SU-DHL-6 (cell line): ENCODE measurements around the gene RIIAD1.

Experiments used
- CTCF ChIP-seq: fragments of 200-600 bp; sonication (generic); IDR thresholded peaks from one replicate; pipeline ENCODE4 v1.5.1; 2017; ENCODE audit warnings: antibody characterized with exemption, mild to moderate bottlenecking, low read length, moderate library complexity; ENCODE audit not compliant: insufficient read depth, poor library complexity, severe bottlenecking
- EZH2phosphoT487 ChIP-seq: fragments of 200-600 bp; sonication (generic), shearing (Covaris generic); conservative IDR thresholded peaks from 2 replicates; pipeline ENCODE4 v1.6.1; 2018; ENCODE audit warnings: mild to moderate bottlenecking, antibody characterized with exemption, low read length, moderate library complexity, mixed read lengths

DNA sequence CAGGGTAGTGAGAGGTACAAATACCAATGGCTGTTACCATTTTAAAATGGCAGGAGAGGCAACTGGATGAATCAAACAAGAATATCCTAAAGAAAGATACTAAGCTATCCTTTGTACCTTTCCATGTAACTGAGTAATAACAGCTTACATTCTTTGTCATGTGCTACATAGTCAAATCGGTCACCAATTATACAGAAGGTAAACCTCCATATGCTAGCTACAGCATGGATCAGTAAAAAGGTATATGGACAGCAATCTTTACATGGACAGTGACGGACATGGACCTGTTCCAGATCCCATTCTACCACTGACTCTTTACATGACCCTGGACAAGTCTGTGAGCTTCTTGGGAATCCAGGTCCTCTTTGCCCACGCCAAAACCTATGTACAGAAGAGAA, 55.3 kb downstream of the RIIAD1 start:
- TF ChIP-seq CTCF (no peak), EZH2phosphoT487 (no peak)
